Spleen (tissue), 11 donors: ENCODE results near the gene BCL7A. TPM values are rescaled to one million over a fixed set of nuclear protein-coding genes. Genes with fewer than 3 reads are reported as not detected.

Experiments
- DNase-seq: peaks from one replicate; pipeline ENCODE4 v3.0.0-alpha.2; 2020
- H3K27ac ChIP-seq, 8 donors: fragments of 200-600 bp; sonication (generic) in 7 of 8; 1 replicate in 4 of 8; 2 replicates in 4 of 8; pipeline versions ENCODE4 v1.5.0 to v1.8.0; 2016 to 2021; ENCODE audit warnings: inconsistent platforms in 4 of 8, mild to moderate bottlenecking in 4 of 8, moderate library complexity in 1 of 8
- H3K27me3 ChIP-seq, 7 donors: fragments of 200-600 bp; sonication (generic) in 6 of 7; replicated peaks in 1 of 7; 1 replicate in 4 of 7; 2 replicates in 3 of 7; pipeline versions ENCODE4 v1.5.0 to v1.8.0; 2016 to 2021; ENCODE audit warnings: inconsistent platforms in 3 of 7, mild to moderate bottlenecking in 1 of 7
- H3K36me3 ChIP-seq, 6 donors: fragments of 200-600 bp; sonication (generic) in 5 of 6; 1 replicate in 4 of 6; 2 replicates in 2 of 6; pipeline versions ENCODE4 v1.5.0 to v1.8.0; 2016 to 2021; ENCODE audit warnings: inconsistent platforms in 2 of 6
- H3K4me1 ChIP-seq, 6 donors: fragments of 200-600 bp; sonication (generic) in 5 of 6; 1 replicate in 3 of 6; 2 replicates in 3 of 6; pipeline versions ENCODE4 v1.5.0 to v1.8.0; 2016 to 2021; ENCODE audit warnings: inconsistent platforms in 3 of 6
- H3K4me3 ChIP-seq, 8 donors: fragments of 200-600 bp; sonication (generic) in 7 of 8; 1 replicate in 4 of 8; 2 replicates in 4 of 8; pipeline versions ENCODE4 v1.5.0 to v1.8.0; 2016 to 2021; ENCODE audit warnings: inconsistent platforms in 4 of 8, mild to moderate bottlenecking in 4 of 8, moderate library complexity in 2 of 8
- H3K9me3 ChIP-seq, 8 donors: fragments of 200-600 bp; sonication (generic) in 7 of 8; 1 replicate in 4 of 8; 2 replicates in 4 of 8; pipeline versions ENCODE4 v1.5.0 to v1.8.0; 2016 to 2021; ENCODE audit warnings: inconsistent platforms in 4 of 8
- POLR2A ChIP-seq, 3 donors: fragments of 450-650 bp; IDR thresholded peaks; one replicate each; pipeline ENCODE4 v1.5.1; 2017; ENCODE audit warnings: antibody characterized with exemption in 3 of 3, mild to moderate bottlenecking in 1 of 3
- POLR2AphosphoS5 ChIP-seq, 3 donors: sonication (generic); formaldehyde crosslinking; IDR thresholded peaks; one replicate each; pipeline ENCODE4 v1.5.1; 2017; ENCODE audit warnings: antibody characterized with exemption in 3 of 3
- WGBS, 5 donors: extraction: QIAGEN DNeasy Blood & Tissue Kit in 3 of 5; methylation state at CpG; one replicate each; pipeline versions ENCODE4 v1.1.5 to v1.1.7; 2013 to 2018; 5-methylcytosine and 5-hydroxymethylcytosine counted together
- intact Hi-C: fragments of 100-400 bp; cut with DNase I; formaldehyde crosslinking; loops from one replicate; pipeline ENCODE4 v1.15.0; 2023; ENCODE audit warnings: low total_unique reads
- polyA plus RNA-seq, 3 donors: library from polyadenylated mRNA; stranded (reverse); fragments of 200-250 nt; gene quantifications; one replicate each; pipeline ENCODE4 v1.2.1, GENCODE V29; 2013
- total RNA-seq, 7 donors: library from RNA; depleted of rRNA in 3 of 7; stranded (reverse); fragments of >200 nt in 3 of 7; fragmentation: NEBNext Ultra II Directional in 4 of 7; extraction: Animal tissue kit (Norgen Biotek cat#: 25700) in 4 of 7; gene quantifications; one replicate each; pipeline versions ENCODE4 v1.1.0 to v1.2.1, GENCODE V29; 2016 to 2021
- TF ChIP-seq, protein P1 (sequence below), 11 experiments: fragments of 200-600 bp in 7 of 11; fragments of 450-650 bp in 4 of 11; sonication (generic) in 4 of 11; IDR thresholded peaks in 8 of 11; conservative IDR thresholded peaks in 3 of 11; 1 replicate in 7 of 11; 2 replicates in 4 of 11; pipeline versions ENCODE4 v1.4.0 to v1.8.0; 2016 to 2021; ENCODE audit warnings: antibody characterized with exemption in 11 of 11, inconsistent platforms in 4 of 11, mild to moderate bottlenecking in 1 of 11
- donor health status: healthy with polysubstance abuse.
- donor health status: DM: no; HTN: no; CAD: no; lungs with moderate emphysema.
- donor health status: DM: no; HTN: no; CAD: no.
- donor health status: Bipolar disorder and iron deficiency.
- donor health status: healthy.
- donor health status: DM: no; HTN: no; CAD: no.
- donor health status: DM: yes; HTN: yes; CAD: no.

The BCL7A gene
- total and polyA plus RNA-seq, 10 donors = 2.5 to 10.1 (median 7.2) TPM

DNA sequence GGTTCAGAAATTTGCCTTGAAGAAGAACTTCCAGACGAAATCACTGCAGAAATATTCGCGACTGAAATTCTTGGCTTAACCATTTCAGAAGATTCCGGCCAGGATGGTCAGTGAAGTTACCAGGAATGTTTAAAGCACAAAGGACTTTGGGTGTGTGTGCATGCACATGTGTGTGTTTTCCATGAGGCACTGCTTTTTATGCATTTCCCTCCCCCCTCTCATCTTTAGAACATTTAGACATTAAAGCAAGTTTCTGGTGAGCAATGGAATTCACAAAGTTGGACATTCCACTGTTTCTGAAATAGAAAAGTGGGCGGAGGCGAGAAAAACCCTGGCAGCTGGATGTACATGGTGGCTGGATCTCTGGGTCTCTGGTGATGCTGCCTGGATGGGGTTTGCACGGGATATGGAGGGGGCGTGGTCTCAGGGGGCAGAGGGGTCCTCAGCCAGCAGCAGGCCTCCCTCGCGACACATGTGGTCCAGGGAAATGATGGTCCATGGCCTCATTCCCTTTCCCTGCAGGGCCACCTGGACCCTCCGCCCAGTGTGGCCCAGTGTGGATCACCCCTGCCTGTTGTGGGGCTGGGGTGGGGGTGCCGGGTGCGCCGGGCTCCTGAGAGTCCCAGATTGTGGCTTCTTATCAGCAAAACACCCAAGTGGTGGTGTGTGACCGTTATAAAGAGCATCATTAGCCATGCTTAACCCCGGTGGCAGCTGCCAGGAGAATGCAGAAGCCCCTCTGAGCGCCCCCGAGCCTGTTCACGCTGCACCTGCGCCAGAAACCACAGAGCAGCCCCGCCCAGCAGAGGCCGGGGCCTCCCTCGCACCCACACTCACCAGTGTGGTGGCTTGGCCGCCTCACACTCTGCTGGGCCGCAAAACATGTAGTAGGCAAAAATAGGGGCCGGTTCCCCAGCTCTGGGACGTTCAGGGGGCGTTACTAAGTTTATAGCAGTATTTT, 17.8 kb upstream of the BCL7A start:
- Histone ChIP-seq H3K4me1 (peaks cover 10 to 48% (median 36%) of the 10 kb centered on the region in 6 donors), H3K36me3 (no peaks in the 10 kb centered on the region)
- 38 to 55% (median 47%) methylated on average over 12 to 28 of the region's 28 CpGs for WGBS, 5 donors

DNA sequence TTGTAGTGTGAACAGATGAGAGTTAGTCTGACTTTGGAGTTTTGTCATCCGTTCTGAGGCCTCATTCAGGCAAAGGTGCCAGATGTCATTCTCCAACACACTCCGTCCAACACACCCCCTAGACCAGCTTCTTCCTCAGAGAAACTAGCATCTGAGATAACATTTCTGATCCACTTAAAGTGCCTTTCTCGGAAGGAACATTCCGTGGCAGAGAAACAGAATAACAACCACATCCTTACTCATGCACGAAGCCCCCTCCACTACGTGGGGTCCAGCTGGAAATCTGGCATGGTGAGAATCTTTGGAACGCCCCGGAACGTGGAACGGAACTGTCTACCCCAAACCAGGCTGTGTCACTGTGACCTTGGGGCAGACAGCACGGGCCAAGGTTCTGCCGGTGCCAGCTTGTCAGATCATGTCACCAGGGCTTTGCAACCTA, 17.0 kb upstream of the BCL7A start:
- DNase-seq = no peak
- Histone ChIP-seq H3K27me3 (peaks cover 0 to 10% (median 0%) of the 10 kb centered on the region in 7 donors), H3K9me3 (peaks cover 0 to 3% (median 2%) of the 10 kb centered on the region in 8 donors), H3K36me3 (no peaks in the 10 kb centered on the region), H3K4me1 (peaks cover 10 to 55% (median 40%) of the 10 kb centered on the region in 6 donors), H3K4me3 (peak overlapping the region in 1 of 8 donors; percentile 17), H3K27ac (peak overlapping the region in 4 of 8 donors; percentile 21 to 60 (median 44))
- TF ChIP-seq, protein P1, sequence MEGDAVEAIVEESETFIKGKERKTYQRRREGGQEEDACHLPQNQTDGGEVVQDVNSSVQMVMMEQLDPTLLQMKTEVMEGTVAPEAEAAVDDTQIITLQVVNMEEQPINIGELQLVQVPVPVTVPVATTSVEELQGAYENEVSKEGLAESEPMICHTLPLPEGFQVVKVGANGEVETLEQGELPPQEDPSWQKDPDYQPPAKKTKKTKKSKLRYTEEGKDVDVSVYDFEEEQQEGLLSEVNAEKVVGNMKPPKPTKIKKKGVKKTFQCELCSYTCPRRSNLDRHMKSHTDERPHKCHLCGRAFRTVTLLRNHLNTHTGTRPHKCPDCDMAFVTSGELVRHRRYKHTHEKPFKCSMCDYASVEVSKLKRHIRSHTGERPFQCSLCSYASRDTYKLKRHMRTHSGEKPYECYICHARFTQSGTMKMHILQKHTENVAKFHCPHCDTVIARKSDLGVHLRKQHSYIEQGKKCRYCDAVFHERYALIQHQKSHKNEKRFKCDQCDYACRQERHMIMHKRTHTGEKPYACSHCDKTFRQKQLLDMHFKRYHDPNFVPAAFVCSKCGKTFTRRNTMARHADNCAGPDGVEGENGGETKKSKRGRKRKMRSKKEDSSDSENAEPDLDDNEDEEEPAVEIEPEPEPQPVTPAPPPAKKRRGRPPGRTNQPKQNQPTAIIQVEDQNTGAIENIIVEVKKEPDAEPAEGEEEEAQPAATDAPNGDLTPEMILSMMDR (IDR thresholded peaks at IDR 0.05 in 8 of 11, conservative IDR thresholded peaks at IDR 0.05 in 3 of 11) = no peak
- WGBS, 5 donors = 28 to 45% (median 38%) methylated on average over 12 of the region's 12 CpGs
- intact Hi-C loops = no loop called here

More for the DNA sequence above, 17.8 kb upstream of the BCL7A start:
- peak overlapping the region in 4 of 8 donors; percentile 21 to 60 (median 44) for H3K27ac ChIP-seq
- DNase-seq = peak; percentile 89
- H3K9me3 ChIP-seq = peaks cover 0 to 10% (median 9%) of the 10 kb centered on the region in 8 donors
- H3K27me3 ChIP-seq = peaks cover 0 to 10% (median 0%) of the 10 kb centered on the region in 7 donors
- intact Hi-C loops = no loop called here
- TF ChIP-seq POLR2A (IDR thresholded peaks at IDR 0.05) (no peak), POLR2AphosphoS5 (IDR thresholded peaks at IDR 0.05) (peak; percentile 11 to 78 (median 74))
- TF ChIP-seq, protein P1 (IDR thresholded peaks at IDR 0.05 in 8 of 11, conservative IDR thresholded peaks at IDR 0.05 in 3 of 11) = no peak
- H3K4me3 ChIP-seq = peak overlapping the region in 1 of 8 donors; percentile 17

DNA sequence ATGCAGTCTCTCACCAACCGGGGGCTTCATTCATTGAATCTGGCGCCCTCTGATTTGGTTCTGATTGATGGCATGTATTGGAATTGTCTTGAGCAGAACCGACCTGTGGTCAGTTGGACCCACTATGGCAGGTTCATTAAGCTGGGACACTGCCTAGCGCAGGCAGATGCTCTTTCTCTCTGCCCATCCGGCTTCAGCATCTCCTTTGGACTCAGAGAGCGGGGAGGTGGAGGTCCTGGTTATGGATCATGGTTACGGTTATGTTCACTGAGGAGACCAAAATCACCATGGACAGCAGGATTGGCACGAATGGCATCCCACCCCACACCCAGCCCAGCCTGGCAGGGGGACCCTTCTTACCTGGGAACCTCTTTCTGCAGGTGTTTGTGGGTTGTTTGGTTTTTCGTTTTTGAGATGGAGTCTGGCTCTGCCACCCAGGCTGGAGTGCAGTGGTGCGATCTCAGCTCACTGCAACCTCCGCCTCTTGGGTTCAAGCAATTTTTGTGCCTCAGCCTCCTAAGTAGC, 16.4 kb upstream of the BCL7A start:
- DNase-seq = no peak
- H3K4me3 ChIP-seq = no peak overlapping the region
- peaks cover 10 to 61% (median 40%) of the 10 kb centered on the region in 6 donors for H3K4me1 ChIP-seq
- H3K27ac ChIP-seq = peak overlapping the region in 3 of 8 donors; percentile 38 to 60 (median 50)
- 52 to 80% (median 77%) methylated on average over 10 to 11 of the region's 11 CpGs for WGBS, 5 donors
- intact Hi-C loops = no loop called here
- TF ChIP-seq POLR2A (IDR thresholded peaks at IDR 0.05) (no peak), POLR2AphosphoS5 (IDR thresholded peaks at IDR 0.05) (no peak)
- TF ChIP-seq, protein P1 (IDR thresholded peaks at IDR 0.05 in 8 of 11, conservative IDR thresholded peaks at IDR 0.05 in 3 of 11) = no peak
- H3K9me3 ChIP-seq = no peaks in the 10 kb centered on the region
- peaks cover 0 to 10% (median 0%) of the 10 kb centered on the region in 7 donors for H3K27me3 ChIP-seq
- no peaks in the 10 kb centered on the region for H3K36me3 ChIP-seq
